D721Med (cell line): ENCODE data around the gene CASP9.
"Not testable (repeated sequence)": the region's sequence is repeated elsewhere in the genome, so short reads cannot be mapped to it uniquely, and the experiment has no call there.

Experiments
- DNase-seq: peaks from one replicate; pipeline ENCODE4 v3.0.0; 2011; ENCODE audit warnings: low spot score; ENCODE audit not compliant: insufficient read length
- FAIRE-seq: peaks from 2 replicates; lab custom pipeline; 2011; peaks lifted over from hg19 to GRCh38; lab: Jason Lieb, UNC
- TF ChIP-seq, protein P1 (sequence below): IDR thresholded peaks from 2 replicates; pipeline ENCODE4 v1.5.1; 2012; ENCODE audit warnings: mild to moderate bottlenecking, control low read depth; ENCODE audit not compliant: insufficient read depth; ENCODE audit errors: missing control alignments

The CASP9 gene

DNA sequence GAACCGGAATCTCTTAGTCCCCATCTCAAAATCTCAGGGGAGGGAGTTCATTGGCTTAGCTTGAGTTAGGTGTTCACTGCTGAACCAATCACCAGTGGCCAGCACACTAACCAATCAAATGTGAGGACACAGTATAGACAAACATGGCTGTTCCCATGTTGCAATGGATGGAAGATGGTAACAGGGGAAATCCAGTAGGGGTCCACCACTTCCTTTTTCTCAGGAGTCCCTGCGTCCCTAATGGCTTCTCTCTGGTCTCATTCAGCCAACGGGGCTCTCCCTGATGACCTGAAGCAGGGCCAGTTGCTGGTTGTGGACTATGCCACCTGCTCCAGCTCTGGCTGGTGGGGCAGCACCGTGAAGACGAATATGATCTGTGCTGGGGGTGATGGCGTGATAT lies 38.4 kb downstream of the CASP9 start:
- DNase-seq (no peak), FAIRE-seq (no peak)
- TF ChIP-seq, protein P1, sequence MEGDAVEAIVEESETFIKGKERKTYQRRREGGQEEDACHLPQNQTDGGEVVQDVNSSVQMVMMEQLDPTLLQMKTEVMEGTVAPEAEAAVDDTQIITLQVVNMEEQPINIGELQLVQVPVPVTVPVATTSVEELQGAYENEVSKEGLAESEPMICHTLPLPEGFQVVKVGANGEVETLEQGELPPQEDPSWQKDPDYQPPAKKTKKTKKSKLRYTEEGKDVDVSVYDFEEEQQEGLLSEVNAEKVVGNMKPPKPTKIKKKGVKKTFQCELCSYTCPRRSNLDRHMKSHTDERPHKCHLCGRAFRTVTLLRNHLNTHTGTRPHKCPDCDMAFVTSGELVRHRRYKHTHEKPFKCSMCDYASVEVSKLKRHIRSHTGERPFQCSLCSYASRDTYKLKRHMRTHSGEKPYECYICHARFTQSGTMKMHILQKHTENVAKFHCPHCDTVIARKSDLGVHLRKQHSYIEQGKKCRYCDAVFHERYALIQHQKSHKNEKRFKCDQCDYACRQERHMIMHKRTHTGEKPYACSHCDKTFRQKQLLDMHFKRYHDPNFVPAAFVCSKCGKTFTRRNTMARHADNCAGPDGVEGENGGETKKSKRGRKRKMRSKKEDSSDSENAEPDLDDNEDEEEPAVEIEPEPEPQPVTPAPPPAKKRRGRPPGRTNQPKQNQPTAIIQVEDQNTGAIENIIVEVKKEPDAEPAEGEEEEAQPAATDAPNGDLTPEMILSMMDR = no peak

DNA sequence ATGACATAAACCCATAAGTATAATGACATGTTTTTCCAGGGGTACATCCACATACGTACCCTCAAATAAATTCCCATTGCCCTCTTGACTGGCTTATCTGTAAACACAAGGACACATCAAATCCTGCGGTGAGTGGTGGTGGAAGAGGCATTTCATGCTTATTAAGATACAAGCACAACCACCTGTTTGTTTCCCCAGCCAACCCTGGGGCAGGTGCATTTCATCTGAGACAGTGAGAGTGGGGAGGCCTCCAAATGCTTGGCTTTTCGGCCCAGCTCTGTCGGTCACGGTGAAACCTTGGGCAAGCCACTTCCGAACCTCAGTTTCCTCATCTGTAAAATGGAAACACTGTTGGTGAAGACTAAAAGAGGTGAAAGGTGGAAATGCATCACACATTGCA lies 39.6 kb downstream of the CASP9 start:
- not testable (repeated sequence) for DNase-seq, FAIRE-seq

DNA sequence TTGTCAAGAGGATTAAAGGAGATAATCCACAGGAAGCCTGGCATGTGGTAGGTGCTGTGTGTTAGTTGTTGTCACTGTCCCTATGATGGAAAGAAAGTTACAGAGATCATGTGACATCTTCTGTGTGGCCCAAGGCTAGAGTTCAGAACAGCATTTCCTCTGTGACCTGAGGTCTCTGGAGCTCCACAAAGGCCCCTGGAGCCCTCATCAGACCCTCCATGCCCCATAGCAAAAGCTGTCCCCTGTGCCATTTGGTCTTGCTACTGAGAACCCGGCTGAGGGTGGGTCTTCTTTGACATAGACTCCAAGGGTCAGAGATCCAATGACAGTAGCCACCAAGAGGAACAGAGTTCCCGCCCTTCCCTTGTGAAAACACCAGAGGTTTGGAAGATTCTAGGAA lies 40.0 kb downstream of the CASP9 start:
- TF ChIP-seq, protein P1 = no peak
- FAIRE-seq = no peak
- no peak for DNase-seq

DNA sequence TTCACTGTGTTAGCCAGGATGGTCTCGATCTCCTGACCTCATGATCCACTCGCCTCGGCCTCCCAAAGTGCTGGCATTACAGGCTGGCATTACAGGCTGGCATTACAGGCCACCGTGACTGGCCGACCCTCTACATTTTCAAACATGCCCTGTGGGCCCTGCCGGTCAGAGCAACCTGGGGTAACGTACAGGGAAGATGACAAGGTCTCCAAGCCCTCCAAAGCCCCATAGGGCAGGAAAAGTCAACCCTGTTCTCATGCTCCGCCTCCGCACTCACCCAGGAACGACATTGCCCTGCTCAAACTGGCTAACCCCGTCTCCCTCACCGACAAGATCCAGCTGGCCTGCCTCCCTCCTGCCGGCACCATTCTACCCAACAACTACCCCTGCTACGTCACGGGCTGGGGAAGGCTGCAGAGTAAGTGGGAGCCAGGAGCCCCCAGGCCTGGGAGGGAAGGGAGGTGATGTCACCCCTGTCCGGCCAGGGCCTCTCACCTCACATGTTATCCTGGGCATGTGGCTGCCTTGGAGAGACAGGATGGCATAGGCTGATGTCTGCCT lies 41.0 kb downstream of the CASP9 start:
- DNase-seq, FAIRE-seq: not testable (repeated sequence)

DNA sequence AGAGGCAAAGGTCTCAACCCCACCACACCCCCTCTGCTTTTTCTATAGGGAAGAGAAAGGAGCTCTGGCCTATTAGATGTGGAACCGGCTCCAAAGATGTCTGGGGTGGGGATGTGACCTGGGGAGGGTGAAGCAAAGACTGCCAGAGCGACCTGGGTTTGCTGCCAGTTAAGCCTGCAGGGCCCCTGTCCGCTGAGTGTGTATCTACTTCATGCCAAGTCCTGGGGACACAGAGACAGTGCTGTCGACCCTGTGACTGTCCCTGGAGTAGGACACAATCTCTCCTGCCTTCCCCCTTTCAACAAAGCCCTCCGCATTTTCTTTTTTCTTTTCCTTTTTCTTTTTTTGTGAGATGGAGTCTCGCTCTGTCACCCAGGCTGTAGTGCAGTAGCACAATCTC lies 41.6 kb downstream of the CASP9 start:
- not testable (repeated sequence) for FAIRE-seq, DNase-seq

DNA sequence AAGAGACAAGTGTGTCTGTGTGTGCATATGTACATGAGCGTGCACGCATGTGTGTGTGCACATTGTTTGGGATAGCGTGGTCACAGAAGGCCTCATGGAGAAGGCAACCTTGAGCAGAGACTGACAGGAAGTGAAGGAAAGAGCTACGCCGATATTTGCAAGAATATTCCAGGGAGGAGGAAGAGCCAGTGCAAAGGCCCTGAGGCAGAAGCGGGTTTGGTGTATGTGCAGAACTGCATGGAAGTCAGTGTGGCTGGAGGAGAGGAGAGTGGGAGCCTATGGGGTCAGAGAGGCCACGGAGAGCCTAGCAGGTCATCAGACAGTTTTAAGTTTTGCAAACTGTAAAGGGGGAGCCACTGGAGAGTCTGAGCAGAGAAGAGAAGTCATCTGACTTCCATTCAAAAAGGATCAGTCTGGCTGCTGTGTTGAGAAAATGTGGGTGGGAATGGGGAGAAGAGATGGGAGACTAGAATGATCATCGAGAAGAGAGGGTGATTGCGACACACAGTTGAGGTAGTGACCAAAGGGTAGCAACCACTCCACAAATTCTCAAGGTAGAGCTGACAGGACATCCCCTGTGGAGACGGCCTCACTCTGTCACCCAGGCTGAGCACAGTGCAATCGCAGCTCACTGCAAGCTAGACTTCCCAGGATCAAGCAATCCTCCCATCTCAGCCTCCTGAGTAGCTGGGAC lies 44.2 kb downstream of the CASP9 start:
- DNase-seq (no peak), FAIRE-seq (no peak)
- TF ChIP-seq, protein P1 = no peak

DNA sequence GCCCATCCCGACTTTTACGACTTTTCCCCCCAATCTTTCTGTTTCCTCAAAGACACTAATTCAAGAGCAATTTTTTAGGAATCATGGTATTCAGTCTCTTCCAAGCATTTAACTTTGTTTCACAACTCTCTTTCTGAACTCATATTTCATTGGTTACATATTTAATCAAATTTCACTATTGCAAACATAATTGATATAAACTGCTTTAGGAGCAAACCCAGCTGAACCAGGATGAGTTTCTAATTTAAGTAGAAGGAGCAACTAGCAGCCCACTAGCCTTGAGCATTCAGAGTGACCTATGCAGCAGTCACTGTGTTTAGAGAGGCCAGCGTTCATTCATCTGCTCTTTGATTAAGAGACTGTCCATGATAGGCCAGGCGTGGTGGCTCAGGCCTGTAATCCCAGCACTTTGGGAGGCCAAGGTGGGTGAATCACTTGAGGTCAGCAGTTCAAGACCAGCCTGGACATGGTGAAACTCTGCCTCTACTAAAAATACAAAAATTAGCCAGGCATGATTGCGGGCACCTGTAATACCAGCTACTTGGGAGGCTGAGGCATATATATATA lies 46.3 kb downstream of the CASP9 start:
- TF ChIP-seq, protein P1 = no peak
- FAIRE-seq = no peak
- DNase-seq = no peak

DNA sequence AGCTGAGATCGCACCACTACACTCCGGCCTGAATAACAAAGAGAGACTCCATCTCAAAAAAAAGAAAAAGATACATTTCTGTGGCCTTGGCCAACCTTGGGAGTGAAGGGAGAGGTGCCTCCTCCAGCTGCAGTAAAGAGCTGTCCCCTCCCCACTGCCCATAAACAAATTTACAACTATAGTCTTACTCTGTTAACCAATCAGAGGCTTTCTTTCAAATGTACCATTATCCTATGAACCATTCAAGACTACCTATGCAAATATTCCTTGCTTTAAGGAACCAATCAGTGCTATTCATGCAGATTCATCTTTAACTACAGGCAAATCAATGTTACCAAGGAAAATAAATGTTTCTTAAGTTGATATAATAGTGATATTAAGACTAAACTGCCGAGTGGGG lies 47.1 kb downstream of the CASP9 start:
- no peak for FAIRE-seq
- TF ChIP-seq, protein P1 = no peak
- no peak for DNase-seq
